WTC11 (cell line): ENCODE data around the gene LRMDA. TPM values are rescaled to one million over a fixed set of nuclear protein-coding genes. Genes with fewer than 3 reads are reported as not detected.

Experiments
- ATAC-seq: fragments of 200-7000 bp; cut with Tn5 transposase; 2 replicates; pipeline ENCODE4 v1.10.0; 2021; ENCODE audit warnings: mild to moderate bottlenecking, moderate library complexity
- CTCF ChIA-PET: fragments of 300-600 bp; sonication (Branson Sonifier 250); formaldehyde crosslinking; loops from one replicate; lab custom pipeline; 2021; ENCODE audit warnings: antibody characterized with exemption; lab: Charles Lee
- POLR2A ChIA-PET: fragments of 350-600 bp; sonication (Branson Sonifier 250); formaldehyde crosslinking; loops from one replicate; lab custom pipeline; 2021; ENCODE audit warnings: antibody characterized with exemption; lab: Charles Lee
- DNase-seq: peaks from one replicate; pipeline ENCODE4 v3.0.0; 2021; ENCODE audit warnings: low spot score
- H3K27ac Mint-ChIP-seq: 2 replicates; pipeline ENCODE4 v1.8.0; 2021; ENCODE audit warnings: mixed read lengths
- H3K27me3 Mint-ChIP-seq: 2 replicates; pipeline ENCODE4 v1.8.0; 2021; ENCODE audit warnings: low read depth, mild to moderate bottlenecking, moderate library complexity, mixed read lengths
- H3K36me3 Mint-ChIP-seq: 2 replicates; pipeline ENCODE4 v1.8.0; 2021; ENCODE audit warnings: mixed read lengths
- H3K4me1 Mint-ChIP-seq: 2 replicates; pipeline ENCODE4 v1.8.0; 2022; ENCODE audit warnings: mixed read lengths
- H3K4me3 Mint-ChIP-seq: 2 replicates; pipeline ENCODE4 v1.8.0; 2021; ENCODE audit warnings: mild to moderate bottlenecking, moderate library complexity, mixed read lengths
- H3K9me3 Mint-ChIP-seq: 2 replicates; pipeline ENCODE4 v1.8.0; 2021; ENCODE audit warnings: mixed read lengths
- EMX1 ChIP-seq: fragments of 250-450 bp; sonication (Bioruptor Pico); IDR thresholded peaks from 2 replicates; pipeline ENCODE4 v1.8.0; 2021; ENCODE audit warnings: mild to moderate bottlenecking
- ETV6 ChIP-seq: sonication (generic); formaldehyde crosslinking; IDR thresholded peaks from 2 replicates; pipeline ENCODE4 v1.8.1; 2022; ENCODE audit warnings: mild to moderate bottlenecking, missing genetic modification reagents
- IRF2 ChIP-seq: sonication (generic); formaldehyde crosslinking; IDR thresholded peaks from 2 replicates; pipeline ENCODE4 v1.8.0; 2022; ENCODE audit warnings: low read depth, missing genetic modification reagents, borderline replicate concordance
- JAZF1 ChIP-seq: fragments of 250-450 bp; sonication (Bioruptor Pico); IDR thresholded peaks from 2 replicates; pipeline ENCODE4 v1.9.0; 2021; ENCODE audit warnings: moderate library complexity, mild to moderate bottlenecking, inconsistent platforms
- OVOL2 ChIP-seq: fragments of 250-450 bp; sonication (Bioruptor Pico); IDR thresholded peaks from 2 replicates; pipeline ENCODE4 v1.9.0; 2021; ENCODE audit warnings: mild to moderate bottlenecking, borderline replicate concordance
- TEAD1 ChIP-seq: sonication (generic); formaldehyde crosslinking; IDR thresholded peaks from 2 replicates; pipeline ENCODE4 v1.8.0; 2022; ENCODE audit warnings: mild to moderate bottlenecking, missing genetic modification reagents
- ZBTB21 ChIP-seq: sonication (generic); formaldehyde crosslinking; IDR thresholded peaks from 2 replicates; pipeline ENCODE4 v1.8.1; 2023; ENCODE audit warnings: mild to moderate bottlenecking, missing genetic modification reagents, borderline replicate concordance
- ZNF138 ChIP-seq: sonication (generic); formaldehyde crosslinking; conservative IDR thresholded peaks from 2 replicates; pipeline ENCODE4 v1.8.1; 2022; ENCODE audit warnings: mild to moderate bottlenecking, moderate library complexity, missing genetic modification reagents
- ZNF219 ChIP-seq: sonication (generic); formaldehyde crosslinking; IDR thresholded peaks from 2 replicates; pipeline ENCODE4 v1.8.0; 2023; ENCODE audit warnings: missing genetic modification reagents, mild to moderate bottlenecking, borderline replicate concordance
- ZNF232 ChIP-seq: sonication (generic); formaldehyde crosslinking; IDR thresholded peaks from 2 replicates; pipeline ENCODE4 v1.8.0; 2022; ENCODE audit warnings: mild to moderate bottlenecking, missing genetic modification reagents
- ZNF423 ChIP-seq: fragments of 250-450 bp; sonication (Bioruptor Pico); IDR thresholded peaks from 2 replicates; pipeline ENCODE4 v2.1.2; 2022; ENCODE audit warnings: mild to moderate bottlenecking, moderate library complexity
- ZNF532 ChIP-seq: fragments of 250-450 bp; sonication (Bioruptor Pico); IDR thresholded peaks from 2 replicates; pipeline ENCODE4 v1.9.0; 2021; ENCODE audit warnings: mild to moderate bottlenecking, borderline replicate concordance
- total RNA-seq: library from RNA; stranded (reverse); gene quantifications from 3 replicates; pipeline ENCODE4 v1.2.3, GENCODE V29; 2021
- TF ChIP-seq, protein P1 (sequence below): sonication (generic); formaldehyde crosslinking; IDR thresholded peaks from 2 replicates; pipeline ENCODE4 v1.8.1; 2023; ENCODE audit warnings: mild to moderate bottlenecking, missing genetic modification reagents, borderline replicate concordance
- TF ChIP-seq, protein P2 (sequence below): fragments of 250-450 bp; sonication (Bioruptor Pico); IDR thresholded peaks from 2 replicates; pipeline ENCODE4 v2.1.2; 2022; ENCODE audit warnings: mild to moderate bottlenecking, moderate library complexity
- TF ChIP-seq, protein P3 (sequence below): sonication (generic); formaldehyde crosslinking; IDR thresholded peaks from 2 replicates; pipeline ENCODE4 v1.8.0; 2022; ENCODE audit warnings: missing genetic modification reagents
- TF ChIP-seq, protein P4 (sequence below): sonication (generic); formaldehyde crosslinking; IDR thresholded peaks from 2 replicates; pipeline ENCODE4 v1.8.1; 2023; ENCODE audit warnings: mild to moderate bottlenecking, missing genetic modification reagents, moderate library complexity
- TF ChIP-seq, protein P5 (sequence below): sonication (generic); formaldehyde crosslinking; IDR thresholded peaks from 2 replicates; pipeline ENCODE4 v1.8.1; 2022; ENCODE audit warnings: missing genetic modification reagents, borderline replicate concordance
- TF ChIP-seq, protein P6 (sequence below): sonication (generic); formaldehyde crosslinking; IDR thresholded peaks from 2 replicates; pipeline ENCODE4 v1.8.0; 2022; ENCODE audit warnings: mild to moderate bottlenecking, missing genetic modification reagents

LRMDA gene
- total RNA-seq, 1 experiment from 2014 or later = 0.92 TPM

DNA sequence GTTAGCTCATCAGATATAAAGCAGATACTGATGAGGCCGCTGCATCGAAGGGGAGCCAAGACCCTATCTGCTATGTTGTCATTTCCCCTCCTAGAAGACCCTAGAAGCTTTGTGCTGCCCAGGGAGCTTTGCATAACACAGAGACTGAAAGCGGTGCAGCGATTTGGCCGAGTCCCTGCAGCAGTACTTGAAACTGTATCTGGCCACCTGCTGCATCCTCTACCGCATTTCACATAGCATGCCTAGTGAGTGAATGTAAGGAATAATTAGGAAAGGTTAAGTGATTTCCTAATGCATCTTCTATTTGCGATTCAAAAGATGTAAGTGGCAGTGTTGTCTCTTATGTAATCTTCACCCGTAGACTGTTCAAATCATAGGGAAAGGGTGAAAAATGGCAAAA is 106.7 kb downstream of the LRMDA start:
- CTCF ChIA-PET = interaction anchor here (1.2 kb wide), 1 partner anchor 56 kb away, joined by 4 read pairs; no protein-coding TSS in a partner anchor
- DNase-seq (peak; percentile 48), ATAC-seq (peak; percentile 90)
- peaks cover 46% of the 10 kb centered on the region for H3K27me3 Mint-ChIP-seq
- no peak overlapping the region for H3K27ac Mint-ChIP-seq
- no peak overlapping the region for H3K4me3 Mint-ChIP-seq
- no peaks in the 10 kb centered on the region for H3K36me3 Mint-ChIP-seq
- no peaks in the 10 kb centered on the region for H3K9me3 Mint-ChIP-seq
- POLR2A ChIA-PET = no interaction called here
- peaks cover 67% of the 10 kb centered on the region for H3K4me1 Mint-ChIP-seq
- TF ChIP-seq, protein P1, sequence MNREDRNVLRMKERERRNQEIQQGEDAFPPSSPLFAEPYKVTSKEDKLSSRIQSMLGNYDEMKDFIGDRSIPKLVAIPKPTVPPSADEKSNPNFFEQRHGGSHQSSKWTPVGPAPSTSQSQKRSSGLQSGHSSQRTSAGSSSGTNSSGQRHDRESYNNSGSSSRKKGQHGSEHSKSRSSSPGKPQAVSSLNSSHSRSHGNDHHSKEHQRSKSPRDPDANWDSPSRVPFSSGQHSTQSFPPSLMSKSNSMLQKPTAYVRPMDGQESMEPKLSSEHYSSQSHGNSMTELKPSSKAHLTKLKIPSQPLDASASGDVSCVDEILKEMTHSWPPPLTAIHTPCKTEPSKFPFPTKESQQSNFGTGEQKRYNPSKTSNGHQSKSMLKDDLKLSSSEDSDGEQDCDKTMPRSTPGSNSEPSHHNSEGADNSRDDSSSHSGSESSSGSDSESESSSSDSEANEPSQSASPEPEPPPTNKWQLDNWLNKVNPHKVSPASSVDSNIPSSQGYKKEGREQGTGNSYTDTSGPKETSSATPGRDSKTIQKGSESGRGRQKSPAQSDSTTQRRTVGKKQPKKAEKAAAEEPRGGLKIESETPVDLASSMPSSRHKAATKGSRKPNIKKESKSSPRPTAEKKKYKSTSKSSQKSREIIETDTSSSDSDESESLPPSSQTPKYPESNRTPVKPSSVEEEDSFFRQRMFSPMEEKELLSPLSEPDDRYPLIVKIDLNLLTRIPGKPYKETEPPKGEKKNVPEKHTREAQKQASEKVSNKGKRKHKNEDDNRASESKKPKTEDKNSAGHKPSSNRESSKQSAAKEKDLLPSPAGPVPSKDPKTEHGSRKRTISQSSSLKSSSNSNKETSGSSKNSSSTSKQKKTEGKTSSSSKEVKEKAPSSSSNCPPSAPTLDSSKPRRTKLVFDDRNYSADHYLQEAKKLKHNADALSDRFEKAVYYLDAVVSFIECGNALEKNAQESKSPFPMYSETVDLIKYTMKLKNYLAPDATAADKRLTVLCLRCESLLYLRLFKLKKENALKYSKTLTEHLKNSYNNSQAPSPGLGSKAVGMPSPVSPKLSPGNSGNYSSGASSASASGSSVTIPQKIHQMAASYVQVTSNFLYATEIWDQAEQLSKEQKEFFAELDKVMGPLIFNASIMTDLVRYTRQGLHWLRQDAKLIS (CRISPR knock-in tag) = no peak
- TF ChIP-seq, protein P2, sequence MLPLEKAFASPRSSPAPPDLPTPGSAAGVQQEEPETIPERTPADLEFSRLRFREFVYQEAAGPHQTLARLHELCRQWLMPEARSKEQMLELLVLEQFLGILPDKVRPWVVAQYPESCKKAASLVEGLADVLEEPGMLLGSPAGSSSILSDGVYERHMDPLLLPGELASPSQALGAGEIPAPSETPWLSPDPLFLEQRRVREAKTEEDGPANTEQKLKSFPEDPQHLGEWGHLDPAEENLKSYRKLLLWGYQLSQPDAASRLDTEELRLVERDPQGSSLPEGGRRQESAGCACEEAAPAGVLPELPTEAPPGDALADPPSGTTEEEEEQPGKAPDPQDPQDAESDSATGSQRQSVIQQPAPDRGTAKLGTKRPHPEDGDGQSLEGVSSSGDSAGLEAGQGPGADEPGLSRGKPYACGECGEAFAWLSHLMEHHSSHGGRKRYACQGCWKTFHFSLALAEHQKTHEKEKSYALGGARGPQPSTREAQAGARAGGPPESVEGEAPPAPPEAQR (CRISPR knock-in tag) = no peak
- TF ChIP-seq ZNF532 (CRISPR knock-in tag) (no peak), OVOL2 (CRISPR knock-in tag) (no peak), ZNF138 (CRISPR knock-in tag) (no peak), ZNF423 (CRISPR knock-in tag) (no peak), IRF2 (no peak), ZNF219 (no peak), JAZF1 (CRISPR knock-in tag) (no peak), ZNF232 (CRISPR knock-in tag) (no peak), ETV6 (CRISPR knock-in tag) (0 out of 2 replicates have a peak, but pooled peaks have one; percentile 19), TEAD1 (peak; percentile 78; the same call in 1 of the 2 replicates), EMX1 (CRISPR knock-in tag) (no peak), ZBTB21 (CRISPR knock-in tag) (no peak)
- TF ChIP-seq, protein P3, sequence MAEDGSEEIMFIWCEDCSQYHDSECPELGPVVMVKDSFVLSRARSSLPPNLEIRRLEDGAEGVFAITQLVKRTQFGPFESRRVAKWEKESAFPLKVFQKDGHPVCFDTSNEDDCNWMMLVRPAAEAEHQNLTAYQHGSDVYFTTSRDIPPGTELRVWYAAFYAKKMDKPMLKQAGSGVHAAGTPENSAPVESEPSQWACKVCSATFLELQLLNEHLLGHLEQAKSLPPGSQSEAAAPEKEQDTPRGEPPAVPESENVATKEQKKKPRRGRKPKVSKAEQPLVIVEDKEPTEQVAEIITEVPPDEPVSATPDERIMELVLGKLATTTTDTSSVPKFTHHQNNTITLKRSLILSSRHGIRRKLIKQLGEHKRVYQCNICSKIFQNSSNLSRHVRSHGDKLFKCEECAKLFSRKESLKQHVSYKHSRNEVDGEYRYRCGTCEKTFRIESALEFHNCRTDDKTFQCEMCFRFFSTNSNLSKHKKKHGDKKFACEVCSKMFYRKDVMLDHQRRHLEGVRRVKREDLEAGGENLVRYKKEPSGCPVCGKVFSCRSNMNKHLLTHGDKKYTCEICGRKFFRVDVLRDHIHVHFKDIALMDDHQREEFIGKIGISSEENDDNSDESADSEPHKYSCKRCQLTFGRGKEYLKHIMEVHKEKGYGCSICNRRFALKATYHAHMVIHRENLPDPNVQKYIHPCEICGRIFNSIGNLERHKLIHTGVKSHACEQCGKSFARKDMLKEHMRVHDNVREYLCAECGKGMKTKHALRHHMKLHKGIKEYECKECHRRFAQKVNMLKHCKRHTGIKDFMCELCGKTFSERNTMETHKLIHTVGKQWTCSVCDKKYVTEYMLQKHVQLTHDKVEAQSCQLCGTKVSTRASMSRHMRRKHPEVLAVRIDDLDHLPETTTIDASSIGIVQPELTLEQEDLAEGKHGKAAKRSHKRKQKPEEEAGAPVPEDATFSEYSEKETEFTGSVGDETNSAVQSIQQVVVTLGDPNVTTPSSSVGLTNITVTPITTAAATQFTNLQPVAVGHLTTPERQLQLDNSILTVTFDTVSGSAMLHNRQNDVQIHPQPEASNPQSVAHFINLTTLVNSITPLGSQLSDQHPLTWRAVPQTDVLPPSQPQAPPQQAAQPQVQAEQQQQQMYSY (CRISPR knock-in tag) = no peak
- TF ChIP-seq, protein P4, sequence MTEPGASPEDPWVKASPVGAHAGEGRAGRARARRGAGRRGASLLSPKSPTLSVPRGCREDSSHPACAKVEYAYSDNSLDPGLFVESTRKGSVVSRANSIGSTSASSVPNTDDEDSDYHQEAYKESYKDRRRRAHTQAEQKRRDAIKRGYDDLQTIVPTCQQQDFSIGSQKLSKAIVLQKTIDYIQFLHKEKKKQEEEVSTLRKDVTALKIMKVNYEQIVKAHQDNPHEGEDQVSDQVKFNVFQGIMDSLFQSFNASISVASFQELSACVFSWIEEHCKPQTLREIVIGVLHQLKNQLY (CRISPR knock-in tag) = no peak
- TF ChIP-seq, protein P5, sequence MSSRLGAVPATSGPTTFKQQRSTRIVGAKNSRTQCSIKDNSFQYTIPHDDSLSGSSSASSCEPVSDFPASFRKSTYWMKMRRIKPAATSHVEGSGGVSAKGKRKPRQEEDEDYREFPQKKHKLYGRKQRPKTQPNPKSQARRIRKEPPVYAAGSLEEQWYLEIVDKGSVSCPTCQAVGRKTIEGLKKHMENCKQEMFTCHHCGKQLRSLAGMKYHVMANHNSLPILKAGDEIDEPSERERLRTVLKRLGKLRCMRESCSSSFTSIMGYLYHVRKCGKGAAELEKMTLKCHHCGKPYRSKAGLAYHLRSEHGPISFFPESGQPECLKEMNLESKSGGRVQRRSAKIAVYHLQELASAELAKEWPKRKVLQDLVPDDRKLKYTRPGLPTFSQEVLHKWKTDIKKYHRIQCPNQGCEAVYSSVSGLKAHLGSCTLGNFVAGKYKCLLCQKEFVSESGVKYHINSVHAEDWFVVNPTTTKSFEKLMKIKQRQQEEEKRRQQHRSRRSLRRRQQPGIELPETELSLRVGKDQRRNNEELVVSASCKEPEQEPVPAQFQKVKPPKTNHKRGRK (CRISPR knock-in tag) = no peak
- TF ChIP-seq, protein P6, sequence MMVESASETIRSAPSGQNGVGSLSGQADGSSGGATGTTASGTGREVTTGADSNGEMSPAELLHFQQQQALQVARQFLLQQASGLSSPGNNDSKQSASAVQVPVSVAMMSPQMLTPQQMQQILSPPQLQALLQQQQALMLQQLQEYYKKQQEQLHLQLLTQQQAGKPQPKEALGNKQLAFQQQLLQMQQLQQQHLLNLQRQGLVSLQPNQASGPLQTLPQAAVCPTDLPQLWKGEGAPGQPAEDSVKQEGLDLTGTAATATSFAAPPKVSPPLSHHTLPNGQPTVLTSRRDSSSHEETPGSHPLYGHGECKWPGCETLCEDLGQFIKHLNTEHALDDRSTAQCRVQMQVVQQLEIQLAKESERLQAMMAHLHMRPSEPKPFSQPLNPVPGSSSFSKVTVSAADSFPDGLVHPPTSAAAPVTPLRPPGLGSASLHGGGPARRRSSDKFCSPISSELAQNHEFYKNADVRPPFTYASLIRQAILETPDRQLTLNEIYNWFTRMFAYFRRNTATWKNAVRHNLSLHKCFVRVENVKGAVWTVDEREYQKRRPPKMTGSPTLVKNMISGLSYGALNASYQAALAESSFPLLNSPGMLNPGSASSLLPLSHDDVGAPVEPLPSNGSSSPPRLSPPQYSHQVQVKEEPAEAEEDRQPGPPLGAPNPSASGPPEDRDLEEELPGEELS (CRISPR knock-in tag) = peak; percentile 28; the same call in 1 of the 2 replicates
